GM18502 (cell line): ENCODE data around the gene SNX12.
"Not testable (repeated sequence)": the region's sequence is repeated elsewhere in the genome, so short reads cannot be mapped to it uniquely, and the experiment has no call there.

Source experiments
- ATAC-seq: cut with Tn5 transposase; IDR thresholded peaks from one replicate; pipeline ENCODE4 v1.9.1; 2021; ENCODE audit warnings: mild to moderate bottlenecking; ENCODE audit not compliant: unreplicated experiment, poor library complexity

The SNX12 gene

GRCh38 chrX:71095033-71095432 is 26.9 kb upstream of the SNX12 start:
- ATAC-seq = no peak

- ATAC-seq = no peak
Observed at GRCh38 chrX:71091263-71091662, 23.1 kb upstream of the SNX12 start.

GRCh38 chrX:71085900-71086299 is 17.8 kb upstream of the SNX12 start:
- ATAC-seq = no peak

- ATAC-seq = no peak
Observed at GRCh38 chrX:71082822-71083221, 14.7 kb upstream of the SNX12 start.

GRCh38 chrX:71082124-71082647 is 14.1 kb upstream of the SNX12 start:
- no peak for ATAC-seq

GRCh38 chrX:71081330-71082123 is 13.4 kb upstream of the SNX12 start:
- ATAC-seq = no peak

GRCh38 chrX:71070531-71070930 is 2.4 kb upstream of the SNX12 start:
- no peak for ATAC-seq

GRCh38 chrX:71067712-71068043 is 456 bp downstream of the SNX12 start:
- ATAC-seq = peak; percentile 7

- ATAC-seq = no peak
Observed at GRCh38 chrX:71067089-71067488, 1.0 kb downstream of the SNX12 start.

GRCh38 chrX:71060127-71060526 is 8.0 kb downstream of the SNX12 start:
- ATAC-seq = no peak

- no peak for ATAC-seq
Observed at GRCh38 chrX:71057848-71058530, 10.1 kb downstream of the SNX12 start.

GRCh38 chrX:71056867-71057266 is 11.3 kb downstream of the SNX12 start:
- no peak for ATAC-seq

GRCh38 chrX:71053217-71053621 is 14.9 kb downstream of the SNX12 start:
- no peak for ATAC-seq

- no peak for ATAC-seq
Observed at GRCh38 chrX:71052721-71053120, 15.4 kb downstream of the SNX12 start.

- ATAC-seq = not testable (repeated sequence)
Observed at GRCh38 chrX:71047891-71048290, 20.2 kb downstream of the SNX12 start.

- ATAC-seq = no peak
Observed at GRCh38 chrX:71017396-71017939, 50.7 kb downstream of the SNX12 start.
